ENCODE measurements around the gene KRTAP5-10. TPM values are rescaled to one million over a fixed set of nuclear protein-coding genes. Genes with fewer than 3 reads are reported as not detected.

KRTAP5-10 gene
- total and polyA plus RNA-seq, 2 of the 8 experiments (the other 6 are each of a cell fraction or from before 2014, with no cell fraction given) = 0.12 TPM; not detected in 1

DNA sequence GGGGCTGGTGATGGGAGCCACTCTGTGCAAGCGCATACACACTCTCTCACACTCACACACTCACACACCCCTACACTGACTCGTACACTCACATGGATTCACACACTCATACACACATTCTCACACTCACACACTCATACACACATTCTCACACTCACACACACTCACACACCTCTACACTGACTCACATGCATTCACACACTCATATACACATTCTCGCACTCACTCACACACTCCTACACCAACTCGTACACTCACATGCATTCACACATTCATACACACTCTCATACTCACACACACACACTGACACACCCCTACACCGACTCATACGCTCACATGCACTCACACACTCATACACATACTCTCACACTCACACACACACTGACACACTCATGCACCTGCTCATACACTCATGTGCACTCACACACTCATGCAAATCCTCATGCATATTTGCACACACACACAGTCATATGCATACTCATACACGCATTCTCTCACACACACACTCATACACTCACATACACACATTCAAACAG, 12.2 kb downstream of the KRTAP5-10 start:
- Histone ChIP-seq H2BK5ac (ENCODE audit: low read depth, low read length) (no peak overlapping the region), H3K14ac (ENCODE audit: insufficient read length) (no peak overlapping the region), H4K91ac (replicated peaks; ENCODE audit: insufficient read length, low read length) (no peak overlapping the region), H3K56ac (replicated peaks; ENCODE audit: insufficient read length, low read depth, low read length) (no peak overlapping the region), H3K23me2 (ENCODE audit: low read depth, low read length) (peaks cover 5% of the 10 kb centered on the region; the same call in 1 of the 2 replicates), H4K20me1 (replicated peaks in 1 of 2; ENCODE audit: control insufficient read depth in 1 of 2, insufficient read depth in 2 of 2, low read length in 2 of 2) (peaks cover 0 to 5% of the 10 kb centered on the region in 2 experiments), H3K23ac (ENCODE audit: insufficient read length) (no peak overlapping the region), H3K9me3 (ENCODE audit: insufficient read depth in 2 of 2, low read depth in 1 of 2, low read length in 1 of 2) (no peaks in the 10 kb centered on the region), H3K18ac (ENCODE audit: extremely low read depth, low read length) (no peak overlapping the region), H3K4me2 (ENCODE audit: insufficient read depth in 1 of 2, low read depth in 2 of 2, low read length in 2 of 2) (no peak overlapping the region), H3K4me1 (replicated peaks in 1 of 4; ENCODE audit: control insufficient read depth in 3 of 4, insufficient read depth in 4 of 4, low read length in 3 of 4) (peaks cover 0 to 3% (median 3%) of the 10 kb centered on the region in 4 experiments; a peak in 4 of 7 replicates), H2AK5ac (ENCODE audit: low read depth, low read length) (peak overlapping the region; percentile 97; the same call in 1 of the 2 replicates), H2BK20ac (ENCODE audit: low read length) (no peak overlapping the region), H4K5ac (ENCODE audit: insufficient read length, low read depth, low read length) (no peak overlapping the region), H2BK15ac (ENCODE audit: low read length) (peak overlapping the region; percentile 65; the same call in 1 of the 2 replicates), H2BK120ac (replicated peaks; ENCODE audit: low read depth, low read length) (no peak overlapping the region), H3K27ac (ENCODE audit: low read depth, low read length) (no peak overlapping the region), H2AFZ (ENCODE audit: low read length) (no peak overlapping the region), H3K79me2 (ENCODE audit: control insufficient read depth in 1 of 2, insufficient read depth in 2 of 2, low read length in 2 of 2) (no peaks in the 10 kb centered on the region; a peak in 1 of 4 replicates), H3K27me3 (replicated peaks in 1 of 4; ENCODE audit: control insufficient read depth in 3 of 4, extremely low read depth in 1 of 4, insufficient read depth in 3 of 4, low read length in 3 of 4) (peaks cover 0 to 5% (median 1%) of the 10 kb centered on the region in 4 experiments; a peak in 3 of 7 replicates), H3K79me1 (ENCODE audit: low read depth, low read length) (no peaks in the 10 kb centered on the region), H3K4me3 (ENCODE audit: extremely low read depth in 1 of 4, insufficient read depth in 2 of 4, low read depth in 3 of 4, low read length in 4 of 4) (no peak overlapping the region), H2BK12ac (ENCODE audit: low read depth, low read length) (peak overlapping the region; percentile 92; the same call in 1 of the 2 replicates), H3K9ac (replicated peaks in 1 of 4; ENCODE audit: extremely low read depth in 1 of 4, low read depth in 3 of 4, low read length in 3 of 4) (no peak overlapping the region), H3K4ac (replicated peaks; ENCODE audit: insufficient read length, low read depth, low read length) (no peak overlapping the region), H4K8ac (ENCODE audit: extremely low read depth, insufficient read depth, low read length) (no peak overlapping the region; the same call in 1 of the 2 replicates), H3K36me3 (ENCODE audit: control insufficient read depth in 2 of 4, insufficient read depth in 4 of 4, low read length in 3 of 4) (no peaks in the 10 kb centered on the region)
- ChIA-PET CTCF (ENCODE audit: partially characterized antibody) (no interaction called here), POLR2A (ENCODE audit: partially characterized antibody) (no interaction called here)
- WGBS, 2 experiments (ENCODE audit: extremely low coverage in 1 of 2, insufficient coverage in 1 of 2, insufficient read length in 1 of 2, insufficient replicate concordance in 2 of 2, low coverage in 1 of 2, low lambda C conversion rate in 2 of 2, missing lambda C conversion rate in 1 of 2) = 92 to 100% methylated on average over 2 to 7 of the region's 7 CpGs
- TF ChIP-seq POLR2AphosphoS5 (IDR thresholded peaks at IDR 0.05; ENCODE audit: low read depth, low read length) (no peak), CBX5 (IDR thresholded peaks at IDR 0.05; ENCODE audit: low read depth, low read length) (no peak), RXRA (IDR thresholded peaks at IDR 0.05; ENCODE audit: insufficient read depth, low read depth, low read length) (no peak), BACH1 (IDR thresholded peaks at IDR 0.05; ENCODE audit: low read length) (no peak), POLR2A (IDR thresholded peaks at IDR 0.05; ENCODE audit: control extremely low read depth in 1 of 2, low read depth in 2 of 2, low read length in 2 of 2) (no peak), CTBP2 (IDR thresholded peaks at IDR 0.05; ENCODE audit: borderline replicate concordance, insufficient read depth, insufficient read length, low read length) (no peak)
- TF ChIP-seq, protein P1, sequence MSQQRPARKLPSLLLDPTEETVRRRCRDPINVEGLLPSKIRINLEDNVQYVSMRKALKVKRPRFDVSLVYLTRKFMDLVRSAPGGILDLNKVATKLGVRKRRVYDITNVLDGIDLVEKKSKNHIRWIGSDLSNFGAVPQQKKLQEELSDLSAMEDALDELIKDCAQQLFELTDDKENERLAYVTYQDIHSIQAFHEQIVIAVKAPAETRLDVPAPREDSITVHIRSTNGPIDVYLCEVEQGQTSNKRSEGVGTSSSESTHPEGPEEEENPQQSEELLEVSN (IDR thresholded peaks at IDR 0.05) = no peak
- TF ChIP-seq, protein P2, sequence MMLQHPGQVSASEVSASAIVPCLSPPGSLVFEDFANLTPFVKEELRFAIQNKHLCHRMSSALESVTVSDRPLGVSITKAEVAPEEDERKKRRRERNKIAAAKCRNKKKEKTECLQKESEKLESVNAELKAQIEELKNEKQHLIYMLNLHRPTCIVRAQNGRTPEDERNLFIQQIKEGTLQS (IDR thresholded peaks at IDR 0.05; ENCODE audit: insufficient read depth, low read depth, low read length) = no peak
- DNase-seq (ENCODE audit: low read depth in 1 of 2, low spot score in 2 of 2) (no peak), FAIRE-seq (no peak)
